Type B pancreatic cell (in vitro differentiated cells): Measurements from ENCODE around the gene EFCAB11. TPM values are rescaled to one million over a fixed set of nuclear protein-coding genes. Genes with fewer than 3 reads are reported as not detected.

Source experiments
- DNase-seq: peaks from one replicate; pipeline ENCODE4 v3.0.0; 2021; ENCODE audit warnings: mixed read lengths; ENCODE audit not compliant: unreplicated experiment; ENCODE audit errors: extremely low spot score
- H3K27ac Mint-ChIP-seq: 2 replicates; pipeline ENCODE4 v1.8.0; 2021; ENCODE audit warnings: mild to moderate bottlenecking, mixed read lengths
- H3K27me3 Mint-ChIP-seq: 2 replicates; pipeline ENCODE4 v1.8.0; 2021; ENCODE audit warnings: mixed read lengths
- H3K36me3 Mint-ChIP-seq: 2 replicates; pipeline ENCODE4 v1.8.0; 2021; ENCODE audit warnings: mixed read lengths
- H3K4me1 Mint-ChIP-seq: one replicate; pipeline ENCODE4 v1.8.0; 2021; ENCODE audit warnings: mixed read lengths; ENCODE audit not compliant: unreplicated experiment
- H3K4me3 Mint-ChIP-seq: 2 replicates; pipeline ENCODE4 v1.8.0; 2021; ENCODE audit warnings: mild to moderate bottlenecking, mixed read lengths
- H3K9me3 Mint-ChIP-seq: 2 replicates; pipeline ENCODE4 v1.8.0; 2021; ENCODE audit warnings: mixed read lengths
- total RNA-seq: library from RNA; stranded (reverse); gene quantifications from 2 replicates; pipeline ENCODE4 v1.2.1, GENCODE V29; 2021; ENCODE audit warnings: low replicate concordance
- TF ChIP-seq, protein P1 (sequence below): fragments of 200-600 bp; sonication (generic); conservative IDR thresholded peaks from 2 replicates; pipeline ENCODE4 v1.5.0; 2021; ENCODE audit warnings: antibody characterized with exemption, mild to moderate bottlenecking

The EFCAB11 gene
- total RNA-seq, 1 donor from 2014 or later: 16.0 TPM

DNA sequence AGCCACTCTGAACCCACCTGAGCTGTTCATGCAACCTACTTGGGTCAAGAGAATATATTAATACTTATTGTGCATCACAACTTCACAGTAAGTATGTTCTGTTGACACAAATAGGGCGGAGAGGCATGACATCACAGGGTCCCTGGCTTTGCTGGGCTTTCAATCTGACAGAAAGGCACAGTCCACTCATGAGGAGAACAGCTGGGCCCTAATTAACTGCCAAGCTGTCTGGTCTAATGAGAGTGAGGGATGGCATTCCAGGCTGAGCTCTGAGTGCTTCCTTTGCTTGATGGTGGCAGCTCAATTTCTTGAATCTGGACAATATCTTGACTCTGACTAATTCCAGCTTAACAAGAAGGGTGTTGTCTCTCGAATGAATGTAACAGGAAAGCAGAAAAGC lies 2.0 kb downstream of the EFCAB11 start:
- no peaks in the 10 kb centered on the region for H3K27me3 Mint-ChIP-seq
- peaks cover 10% of the 10 kb centered on the region for H3K36me3 Mint-ChIP-seq
- peak overlapping the region; percentile 20 for H3K27ac Mint-ChIP-seq
- DNase-seq: no peak
- peaks cover 15% of the 10 kb centered on the region for H3K4me1 Mint-ChIP-seq
- H3K4me3 Mint-ChIP-seq: peak overlapping the region; percentile 97
- TF ChIP-seq, protein P1, sequence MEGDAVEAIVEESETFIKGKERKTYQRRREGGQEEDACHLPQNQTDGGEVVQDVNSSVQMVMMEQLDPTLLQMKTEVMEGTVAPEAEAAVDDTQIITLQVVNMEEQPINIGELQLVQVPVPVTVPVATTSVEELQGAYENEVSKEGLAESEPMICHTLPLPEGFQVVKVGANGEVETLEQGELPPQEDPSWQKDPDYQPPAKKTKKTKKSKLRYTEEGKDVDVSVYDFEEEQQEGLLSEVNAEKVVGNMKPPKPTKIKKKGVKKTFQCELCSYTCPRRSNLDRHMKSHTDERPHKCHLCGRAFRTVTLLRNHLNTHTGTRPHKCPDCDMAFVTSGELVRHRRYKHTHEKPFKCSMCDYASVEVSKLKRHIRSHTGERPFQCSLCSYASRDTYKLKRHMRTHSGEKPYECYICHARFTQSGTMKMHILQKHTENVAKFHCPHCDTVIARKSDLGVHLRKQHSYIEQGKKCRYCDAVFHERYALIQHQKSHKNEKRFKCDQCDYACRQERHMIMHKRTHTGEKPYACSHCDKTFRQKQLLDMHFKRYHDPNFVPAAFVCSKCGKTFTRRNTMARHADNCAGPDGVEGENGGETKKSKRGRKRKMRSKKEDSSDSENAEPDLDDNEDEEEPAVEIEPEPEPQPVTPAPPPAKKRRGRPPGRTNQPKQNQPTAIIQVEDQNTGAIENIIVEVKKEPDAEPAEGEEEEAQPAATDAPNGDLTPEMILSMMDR: no peak
- H3K9me3 Mint-ChIP-seq: no peaks in the 10 kb centered on the region

DNA sequence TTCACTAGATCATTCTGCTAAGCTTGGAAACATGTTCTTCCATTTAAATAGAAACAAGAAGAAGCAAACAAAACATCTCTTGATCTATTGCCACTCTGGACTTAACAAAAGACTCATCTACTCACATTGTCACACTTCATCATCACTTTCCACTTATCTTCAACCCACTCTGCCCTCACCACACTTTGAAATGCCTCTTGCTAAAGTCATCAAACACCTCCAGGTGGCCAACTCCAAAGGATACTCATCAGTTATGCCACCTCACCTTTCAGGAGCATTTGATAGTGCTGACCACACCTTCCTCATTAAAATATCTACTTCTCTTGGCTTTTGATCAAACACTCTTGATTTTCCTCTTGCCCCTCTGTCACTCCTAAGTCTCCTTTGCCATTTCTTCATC lies 7.2 kb downstream of the EFCAB11 start:
- H3K27me3 Mint-ChIP-seq: no peaks in the 10 kb centered on the region
- peaks cover 10% of the 10 kb centered on the region for H3K36me3 Mint-ChIP-seq
- DNase-seq: no peak

DNA sequence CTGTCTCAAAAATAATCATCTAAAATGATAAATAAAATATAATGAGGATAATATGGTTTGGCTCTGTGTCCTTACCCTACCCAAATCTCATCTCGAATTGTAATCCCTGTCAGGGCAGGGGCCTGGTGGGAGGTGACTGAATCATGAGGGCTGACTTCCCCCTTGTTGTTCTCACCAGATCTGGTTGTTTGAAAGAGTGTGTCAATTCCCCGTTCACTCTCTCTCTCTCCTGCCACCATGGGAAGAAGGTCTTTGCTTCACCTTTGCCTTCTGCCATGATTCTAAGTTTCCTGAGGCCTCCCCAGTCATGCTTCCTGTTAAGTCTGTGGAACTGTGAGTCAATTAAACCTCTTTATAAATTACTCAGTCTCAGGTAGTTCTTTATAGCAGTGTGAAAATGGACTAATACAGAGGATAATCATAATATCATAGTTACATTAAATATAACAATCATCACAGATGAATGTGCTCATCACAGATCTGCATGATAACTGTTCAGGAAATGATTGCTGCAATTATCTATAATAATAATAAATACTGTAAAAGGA lies 12.6 kb downstream of the EFCAB11 start:
- no peaks in the 10 kb centered on the region for H3K27me3 Mint-ChIP-seq
- no peak overlapping the region for H3K27ac Mint-ChIP-seq
- H3K9me3 Mint-ChIP-seq: no peaks in the 10 kb centered on the region

More for the DNA sequence above, 7.2 kb downstream of the EFCAB11 start:
- Mint-ChIP-seq H3K4me1 (no peaks in the 10 kb centered on the region), H3K27ac (no peak overlapping the region), H3K4me3 (no peak overlapping the region), H3K9me3 (no peaks in the 10 kb centered on the region)
- TF ChIP-seq, protein P1: no peak

DNA sequence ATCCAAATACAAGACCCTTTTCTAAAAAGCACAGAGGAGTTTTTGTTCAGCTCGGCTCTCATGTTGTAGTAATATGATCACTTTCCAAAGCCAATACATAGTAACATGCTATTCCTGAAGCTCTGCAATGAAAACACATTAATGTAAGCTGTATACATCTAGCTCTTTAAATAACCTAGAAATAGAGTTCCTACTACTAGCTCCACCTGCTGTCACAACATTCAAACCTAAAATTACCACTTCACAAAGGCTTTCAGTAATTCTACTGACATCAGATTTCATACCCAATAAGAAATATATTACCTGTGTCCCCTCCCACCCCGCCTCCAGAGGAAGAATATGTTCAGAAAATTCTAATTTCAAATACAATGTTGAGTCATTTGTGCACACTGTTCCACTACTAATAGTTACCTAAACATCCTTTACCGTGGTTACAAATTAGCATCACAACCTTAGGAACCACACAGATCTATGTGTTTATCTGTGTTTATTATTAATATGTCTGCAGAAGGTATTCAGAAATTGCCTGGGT lies 17.8 kb downstream of the EFCAB11 start:
- H3K27ac Mint-ChIP-seq: no peak overlapping the region
- H3K4me3 Mint-ChIP-seq: no peak overlapping the region
- TF ChIP-seq, protein P1: no peak
- peaks cover 15% of the 10 kb centered on the region for H3K36me3 Mint-ChIP-seq
- no peaks in the 10 kb centered on the region for H3K9me3 Mint-ChIP-seq
- no peaks in the 10 kb centered on the region for H3K27me3 Mint-ChIP-seq
- H3K4me1 Mint-ChIP-seq: peaks cover 4% of the 10 kb centered on the region
- no peak for DNase-seq

More for the DNA sequence above, 12.6 kb downstream of the EFCAB11 start:
- no peak overlapping the region for H3K4me3 Mint-ChIP-seq
- TF ChIP-seq, protein P1: no peak
- H3K36me3 Mint-ChIP-seq: peaks cover 4% of the 10 kb centered on the region
- no peaks in the 10 kb centered on the region for H3K4me1 Mint-ChIP-seq
- no peak for DNase-seq

DNA sequence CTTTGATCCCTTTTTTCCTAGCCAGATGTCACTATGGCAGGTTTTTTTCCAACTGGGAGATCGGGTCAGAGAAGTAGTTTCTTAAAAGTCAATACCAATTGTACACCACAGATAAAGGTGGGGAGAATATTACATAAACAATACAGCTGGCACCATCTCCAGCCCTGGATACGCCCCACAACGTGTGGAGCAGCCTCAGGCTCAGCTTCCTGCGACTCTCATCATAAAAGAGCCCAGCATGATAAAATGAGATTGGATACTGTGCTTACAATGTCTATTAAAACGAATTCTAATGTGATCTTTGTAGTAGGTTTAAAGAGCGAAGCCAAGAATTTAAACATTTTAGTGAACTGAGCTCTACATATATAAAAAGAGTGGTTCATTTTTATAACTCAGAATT lies 21.5 kb downstream of the EFCAB11 start:
- no peaks in the 10 kb centered on the region for H3K27me3 Mint-ChIP-seq
- no peak overlapping the region for H3K4me3 Mint-ChIP-seq
- H3K27ac Mint-ChIP-seq: no peak overlapping the region
- peaks cover 18% of the 10 kb centered on the region for H3K36me3 Mint-ChIP-seq
- DNase-seq: no peak
- H3K4me1 Mint-ChIP-seq: peaks cover 4% of the 10 kb centered on the region
- no peaks in the 10 kb centered on the region for H3K9me3 Mint-ChIP-seq
- TF ChIP-seq, protein P1: no peak
